Stimulated activated CD4-positive, alpha-beta T cell treated with anti-CD3 and anti-CD28 coated beads, TNF-alpha, amount 100 ng/mL, for 48 hours (primary cell): ENCODE results near the gene BAZ1A.

Experiments
- DNase-seq, 3 donors: peaks; one replicate each; pipeline ENCODE4 v3.0.0-alpha.2; 2020; ENCODE audit warnings: low read depth in 3 of 3

BAZ1A gene

GRCh38 chr14:34875031-34875922, at the start of gene BAZ1A:
BAZ1A (minus strand) TSS chr14:34875360; CDS start chr14:34874604, 756 bp downstream.
- peak; percentile 12 to 18 (median 13) for DNase-seq

DNA sequence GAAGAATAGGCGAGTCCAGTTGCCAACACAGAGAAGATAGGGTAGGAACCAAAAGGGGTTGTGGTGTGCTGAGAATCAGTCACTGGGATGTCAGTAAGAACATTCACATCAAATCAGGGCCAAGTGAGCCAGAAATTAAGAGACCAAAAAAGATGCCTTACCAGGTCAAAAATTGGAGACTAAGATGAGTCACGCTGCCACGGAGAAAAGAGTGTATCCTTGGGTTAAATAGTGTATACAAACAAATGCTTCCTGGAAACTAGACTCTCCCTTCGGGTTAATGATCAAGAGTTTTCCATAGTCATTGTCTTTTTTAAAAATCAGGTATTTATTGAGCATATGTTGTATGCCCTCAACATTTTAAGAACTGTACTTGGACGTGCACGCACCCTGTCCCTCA, 45.2 kb upstream of the BAZ1A start:
- no peak for DNase-seq

- DNase-seq: no peak
Measured at GRCh38 chr14:34913619-34914018, 38.5 kb upstream of the BAZ1A start.

DNA sequence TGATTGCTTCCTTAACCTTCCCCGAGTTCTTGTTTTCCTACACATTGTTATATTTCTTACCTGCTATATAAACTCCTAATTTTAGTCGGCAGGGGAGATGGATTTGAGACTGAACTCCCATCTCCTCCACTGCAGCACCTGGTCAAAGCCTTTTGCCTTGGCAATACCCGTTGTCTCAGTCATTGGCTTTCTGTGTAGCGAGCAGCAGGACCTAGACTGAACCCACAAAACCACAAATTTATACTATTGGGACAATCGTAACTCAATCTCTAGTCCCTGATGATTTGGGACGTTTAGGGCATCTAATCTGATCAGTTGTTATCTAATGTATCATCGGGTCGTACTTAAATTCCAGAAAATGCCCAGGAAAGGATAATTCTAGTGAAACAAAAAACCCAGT, 37.8 kb upstream of the BAZ1A start:
- DNase-seq: no peak

DNA sequence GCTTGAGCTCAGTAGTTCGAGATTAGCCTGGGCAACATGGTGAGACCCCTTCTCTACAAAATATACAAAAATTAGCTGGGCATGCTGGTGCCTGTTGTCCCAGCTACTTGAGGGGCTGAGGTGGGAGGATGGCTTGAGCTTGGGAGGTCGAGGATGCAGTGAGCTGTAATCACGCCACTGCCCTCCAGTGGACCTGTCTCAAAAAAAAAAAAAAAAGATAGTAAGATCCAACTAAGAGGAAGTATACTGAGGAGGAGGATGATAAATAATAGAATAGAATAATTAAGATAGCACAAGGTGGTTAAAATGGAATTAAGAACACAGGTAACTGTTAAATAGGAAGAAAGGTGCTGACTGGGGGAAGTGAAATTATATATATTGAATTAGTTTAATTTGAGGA, 37.0 kb upstream of the BAZ1A start:
- no peak for DNase-seq

- DNase-seq: no peak
Measured at GRCh38 chr14:34911209-34912150, 36.3 kb upstream of the BAZ1A start.

DNA sequence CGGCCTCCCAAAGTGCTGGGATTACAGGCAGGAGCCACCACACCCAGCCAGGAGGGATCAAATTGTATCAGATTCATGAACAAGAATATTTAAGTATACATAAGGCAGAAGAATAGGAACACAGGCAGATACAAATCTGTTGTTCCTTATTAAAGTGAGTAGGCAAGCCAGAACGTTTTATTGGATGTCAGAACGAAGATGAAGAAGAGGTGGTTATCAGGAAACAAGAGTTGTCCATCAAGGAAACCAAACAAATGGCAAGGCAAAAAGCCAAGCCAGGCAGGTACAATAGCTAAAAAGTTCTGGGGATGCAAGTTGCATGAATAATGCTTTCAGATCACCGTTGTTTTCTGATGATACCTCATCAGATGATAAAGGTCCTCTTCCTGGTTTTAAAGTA, 31.1 kb upstream of the BAZ1A start:
- DNase-seq: no peak

DNA sequence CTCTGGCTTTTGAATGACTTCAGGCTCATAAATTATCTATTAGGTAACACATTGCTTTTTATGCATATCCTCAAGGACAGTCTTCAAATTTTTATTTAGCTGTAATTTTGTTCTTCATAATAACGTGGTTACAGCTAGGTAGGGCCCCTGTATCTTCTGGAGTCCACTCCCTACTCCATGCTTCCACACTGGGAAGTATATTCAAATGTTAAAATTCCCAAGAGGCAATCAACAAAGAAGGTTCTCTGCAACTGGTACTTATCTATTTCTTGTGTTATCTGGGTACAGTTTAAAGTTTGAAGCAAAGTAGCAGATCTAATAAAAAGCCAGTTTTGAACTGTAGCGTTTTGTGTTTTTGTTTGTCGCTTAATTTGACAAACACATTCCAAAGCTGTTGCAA, 20.1 kb upstream of the BAZ1A start:
- no peak for DNase-seq

DNA sequence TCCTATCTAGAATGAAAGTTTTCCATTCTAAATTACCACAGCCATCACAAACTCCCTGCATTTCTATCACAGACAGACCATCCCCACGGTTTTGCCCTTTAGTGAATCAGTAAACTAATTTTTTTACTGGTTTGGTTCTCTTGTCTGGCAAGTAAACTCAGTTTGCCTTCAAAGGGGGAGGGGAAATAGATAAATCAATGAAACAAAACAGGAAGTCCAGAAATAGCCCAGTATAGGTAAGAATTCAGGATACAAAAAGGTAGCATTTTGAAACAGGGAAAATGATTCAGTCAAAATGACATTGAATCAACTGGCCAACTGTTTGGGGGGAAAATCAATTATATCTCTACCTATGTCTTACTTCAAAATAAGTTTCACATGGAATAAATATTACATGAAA, 15.8 kb upstream of the BAZ1A start:
- no peak for DNase-seq

DNA sequence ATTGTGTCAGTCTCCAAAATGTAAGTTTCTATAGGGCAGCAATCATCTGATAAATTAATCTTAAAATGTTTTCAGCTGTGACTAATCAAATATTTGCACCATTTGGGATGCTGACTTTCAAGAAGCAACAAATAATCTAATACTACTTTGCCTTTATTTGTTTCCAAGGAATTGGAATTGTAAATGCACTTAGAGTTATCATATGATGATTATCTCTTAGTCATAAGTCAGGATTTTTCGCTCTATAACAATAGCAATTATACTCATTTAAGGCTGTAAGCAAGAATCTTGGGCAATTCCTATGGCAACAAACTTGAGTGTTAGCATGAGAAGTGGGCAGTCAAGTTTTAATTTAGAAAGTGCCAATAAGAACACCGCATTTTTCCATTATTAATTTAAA, 13.0 kb upstream of the BAZ1A start:
- DNase-seq: no peak

- DNase-seq: no peak
Measured at GRCh38 chr14:34883954-34884353, 8.8 kb upstream of the BAZ1A start.

DNA sequence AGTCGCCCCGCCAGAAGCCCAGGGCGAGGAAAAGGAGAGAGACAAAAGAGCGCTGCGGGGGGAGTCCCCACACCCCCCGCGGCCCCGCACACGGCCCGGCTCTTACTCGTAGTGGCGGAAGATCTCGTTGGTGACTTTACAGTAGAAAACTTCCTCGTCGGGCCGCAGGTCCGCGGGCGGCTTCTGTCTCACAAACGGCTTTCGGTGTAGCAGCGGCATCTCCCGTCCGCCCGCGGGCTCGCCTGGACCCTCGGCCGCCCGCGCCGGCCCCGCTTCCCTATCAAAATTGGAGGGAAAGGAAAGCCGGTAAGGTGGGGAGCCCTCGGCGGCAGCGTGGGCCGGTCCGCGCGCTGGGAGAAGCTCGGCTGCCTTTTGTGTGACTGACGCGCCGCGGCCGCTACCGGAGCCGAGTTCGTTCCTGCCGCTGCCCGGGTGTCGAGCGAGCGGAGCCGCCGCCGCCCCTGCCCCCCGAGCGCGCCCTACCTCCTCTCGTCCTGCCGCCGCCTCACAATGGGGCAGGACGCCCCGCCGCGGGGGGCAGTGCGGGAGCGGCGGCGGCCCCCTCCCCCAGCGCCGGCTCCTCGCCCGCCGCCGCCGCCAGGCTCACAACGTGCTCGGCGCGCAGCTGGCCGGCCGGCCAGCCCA, 652 bp downstream of the BAZ1A start:
- DNase-seq: peak; percentile 18 to 38 (median 29)

DNA sequence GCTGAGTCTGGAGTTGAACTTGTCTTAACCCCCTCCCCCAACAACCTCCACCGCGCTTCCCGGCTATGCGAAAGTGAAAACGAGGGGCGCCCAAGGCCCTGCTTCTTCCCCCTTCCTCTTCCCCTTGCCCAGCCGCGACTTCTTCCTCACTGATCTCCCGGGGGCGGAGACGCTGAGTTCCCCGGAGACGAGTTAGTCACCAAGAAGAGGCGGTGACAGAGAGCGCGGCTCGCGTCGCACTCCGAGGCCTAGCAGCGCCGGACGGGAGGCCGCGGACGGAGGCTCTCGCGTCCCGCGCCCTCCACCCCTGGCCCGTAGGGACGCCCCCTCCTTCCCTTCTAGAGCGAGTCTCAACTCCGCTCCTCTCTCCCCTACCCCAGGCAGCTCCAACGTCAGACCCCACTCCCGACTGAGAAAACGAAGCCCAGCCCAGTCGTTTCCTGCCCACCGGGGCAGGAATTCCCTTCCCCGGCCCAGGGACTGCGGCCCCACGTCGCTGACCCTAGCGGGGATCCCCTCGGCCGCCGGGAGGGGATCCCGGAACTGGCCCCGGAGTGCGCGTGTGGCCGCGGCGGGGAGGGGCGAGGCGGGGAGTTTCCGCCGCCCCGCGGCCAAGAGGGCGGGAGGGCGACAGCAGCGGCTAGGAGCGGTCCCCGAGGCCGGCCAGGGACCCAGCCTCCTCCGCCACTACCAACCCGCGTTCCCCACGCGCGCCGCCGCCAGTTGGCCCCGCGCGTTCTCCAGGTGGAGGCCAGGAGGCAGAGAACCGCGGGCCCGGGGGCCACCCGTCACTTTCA, 1.4 kb downstream of the BAZ1A start:
- peak; percentile 69 to 87 (median 78) for DNase-seq

DNA sequence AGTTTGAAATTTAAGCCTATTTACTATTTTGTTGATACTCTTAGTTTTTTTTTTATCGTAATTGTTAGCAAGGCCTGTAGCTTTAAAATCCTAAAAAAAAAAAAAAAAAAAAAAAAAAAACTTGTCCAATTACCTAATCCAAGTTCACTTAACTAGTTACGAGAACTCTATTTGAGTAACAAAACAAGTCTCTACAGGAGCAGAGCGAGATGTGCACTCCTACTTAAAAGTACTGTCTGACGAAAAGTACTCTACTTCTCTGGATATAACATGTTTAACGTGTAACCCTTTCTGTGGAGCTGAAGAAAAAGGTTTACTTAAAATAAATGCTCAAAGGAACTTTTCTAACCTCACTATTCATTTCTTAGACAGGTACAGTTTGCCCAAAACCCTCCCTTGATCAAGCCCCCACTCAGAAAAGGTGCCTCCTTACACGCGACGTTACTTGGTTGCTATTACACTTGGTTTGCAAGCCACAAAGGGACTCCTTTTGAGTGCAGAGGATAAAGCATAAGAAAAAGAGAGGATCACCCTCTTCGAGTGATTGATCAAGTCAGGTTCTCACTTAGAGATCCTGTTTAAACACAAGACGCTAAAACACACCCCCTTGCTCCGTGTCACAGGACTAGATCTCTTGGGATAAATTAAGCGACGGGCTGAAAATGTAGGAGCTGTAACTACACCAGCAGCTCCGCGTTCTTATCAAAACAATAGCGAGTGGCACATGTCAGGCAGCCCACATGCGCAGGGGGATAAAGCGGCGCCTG, 2.2 kb downstream of the BAZ1A start:
- DNase-seq: no peak

DNA sequence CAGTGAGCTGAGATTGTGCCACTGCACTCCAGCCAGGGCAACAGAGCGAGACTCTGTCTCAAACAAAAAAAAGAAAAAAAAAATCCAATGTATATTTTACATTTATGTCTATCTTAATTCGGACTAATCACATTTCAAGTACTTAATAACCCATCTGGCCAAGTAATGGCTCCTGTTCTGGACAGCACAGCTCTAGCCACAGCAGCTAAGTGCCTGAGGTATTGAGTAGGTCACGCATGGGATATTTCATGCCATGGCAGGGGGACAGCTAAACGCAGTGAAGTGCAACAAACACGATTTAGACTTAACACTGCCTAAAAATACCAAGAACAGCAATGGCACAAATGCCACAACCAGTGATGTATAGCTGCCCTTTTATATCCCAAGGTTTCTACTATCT, 8.0 kb downstream of the BAZ1A start:
- DNase-seq: no peak

- DNase-seq: no peak
Measured at GRCh38 chr14:34865889-34866574, 9.1 kb downstream of the BAZ1A start.

- DNase-seq: no peak
Measured at GRCh38 chr14:34863844-34864243, 11.3 kb downstream of the BAZ1A start.

GRCh38 chr14:34858765-34859164, 16.4 kb downstream of the BAZ1A start:
- DNase-seq: no peak

- DNase-seq: no peak
Measured at GRCh38 chr14:34857689-34858449, 17.3 kb downstream of the BAZ1A start.
